Activated CD4-positive, alpha-beta T cell treated with anti-CD3 and anti-CD28 coated beads, Interleukin-2, Interleukin-6, amounts not matched to agents 100 ng/mL and 50 ng/mL, durations not matched to agents 16 hours and 8 hours (primary cell): Measurements from ENCODE around the gene DDX49.
"Not testable (repeated sequence)": the region's sequence is repeated elsewhere in the genome, so short reads cannot be mapped to it uniquely, and the experiment has no call there.

Experiments used
- DNase-seq: peaks from one replicate; pipeline ENCODE4 v3.0.0-alpha.2; 2020

DDX49 gene

GRCh38 chr19:18913466-18913865, 6.0 kb upstream of the DDX49 start:
- DNase-seq = no peak

- peak; percentile 59 for DNase-seq
Measured at GRCh38 chr19:18915639-18916038, 3.9 kb upstream of the DDX49 start.

GRCh38 chr19:18917593-18917992, 1.9 kb upstream of the DDX49 start:
- DNase-seq = not testable (repeated sequence)

- DNase-seq = no peak
Measured at GRCh38 chr19:18919900-18920214, 342 bp downstream of the DDX49 start.

DNA sequence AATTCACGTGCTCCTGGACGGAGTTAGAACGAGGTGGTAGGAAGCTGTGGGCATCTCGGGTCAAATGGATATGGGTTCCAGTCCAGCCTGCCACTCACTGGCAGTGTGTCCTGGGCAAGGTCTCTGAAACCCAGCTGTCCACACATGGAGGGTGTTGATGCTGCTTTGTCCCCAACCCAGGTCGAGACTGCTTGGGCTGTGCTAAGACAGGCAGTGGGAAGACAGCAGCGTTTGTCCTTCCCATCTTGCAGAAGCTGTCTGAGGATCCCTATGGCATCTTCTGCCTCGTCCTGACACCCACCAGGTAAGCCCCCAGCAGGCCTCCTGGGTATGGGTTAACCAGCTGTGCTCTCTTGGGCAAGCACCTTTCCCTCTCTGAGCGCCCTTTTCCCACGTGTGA, 885 bp downstream of the DDX49 start:
- no peak for DNase-seq

DNA sequence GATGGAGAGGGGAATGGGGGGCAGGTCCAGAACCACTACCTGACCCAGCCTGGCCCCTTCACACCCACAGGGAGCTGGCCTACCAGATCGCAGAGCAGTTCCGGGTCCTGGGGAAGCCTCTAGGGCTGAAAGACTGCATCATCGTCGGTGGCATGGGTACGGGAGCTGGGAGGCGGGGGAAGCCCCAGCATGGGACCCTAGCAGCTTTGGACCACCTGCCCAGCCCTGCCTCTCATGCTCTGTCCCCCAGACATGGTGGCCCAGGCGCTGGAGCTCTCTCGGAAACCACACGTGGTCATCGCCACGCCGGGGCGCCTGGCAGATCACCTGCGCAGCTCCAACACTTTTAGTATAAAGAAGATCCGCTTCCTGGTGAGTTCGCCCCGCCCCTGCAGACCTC, 2.1 kb downstream of the DDX49 start:
- DNase-seq = no peak

DNA sequence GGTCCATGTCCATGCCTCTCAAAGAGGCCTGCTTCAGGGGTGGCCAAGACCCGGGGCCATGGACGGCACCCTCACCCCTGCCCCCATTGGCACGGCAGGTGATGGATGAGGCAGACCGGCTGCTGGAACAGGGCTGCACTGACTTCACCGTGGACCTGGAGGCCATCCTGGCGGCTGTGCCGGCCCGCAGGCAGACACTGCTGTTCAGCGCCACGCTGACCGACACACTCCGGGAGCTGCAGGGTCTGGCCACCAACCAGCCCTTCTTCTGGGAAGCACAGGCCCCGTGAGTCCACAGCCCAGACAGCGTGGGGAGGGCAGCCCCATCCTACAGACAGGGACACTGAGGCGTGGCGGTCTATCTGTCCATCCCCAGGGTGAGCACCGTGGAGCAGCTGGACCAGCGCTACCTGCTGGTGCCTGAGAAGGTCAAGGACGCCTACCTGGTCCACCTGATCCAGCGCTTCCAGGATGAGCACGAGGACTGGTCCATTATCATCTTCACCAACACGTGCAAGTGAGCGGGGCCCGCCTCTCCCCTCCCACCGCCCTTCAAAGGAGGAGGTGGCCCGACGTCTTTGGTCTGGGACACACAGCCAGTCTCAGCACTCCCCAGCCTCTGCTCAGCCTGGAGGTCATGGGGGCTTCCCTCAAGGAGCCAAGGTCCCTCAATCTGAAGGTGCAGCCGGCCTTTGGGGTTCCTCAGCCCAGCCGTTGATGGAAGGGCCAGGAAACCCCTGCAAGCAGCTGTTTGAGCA, 2.9 kb downstream of the DDX49 start:
- no peak for DNase-seq

- no peak for DNase-seq
Measured at GRCh38 chr19:18924684-18925213, 5.2 kb downstream of the DDX49 start.

DNA sequence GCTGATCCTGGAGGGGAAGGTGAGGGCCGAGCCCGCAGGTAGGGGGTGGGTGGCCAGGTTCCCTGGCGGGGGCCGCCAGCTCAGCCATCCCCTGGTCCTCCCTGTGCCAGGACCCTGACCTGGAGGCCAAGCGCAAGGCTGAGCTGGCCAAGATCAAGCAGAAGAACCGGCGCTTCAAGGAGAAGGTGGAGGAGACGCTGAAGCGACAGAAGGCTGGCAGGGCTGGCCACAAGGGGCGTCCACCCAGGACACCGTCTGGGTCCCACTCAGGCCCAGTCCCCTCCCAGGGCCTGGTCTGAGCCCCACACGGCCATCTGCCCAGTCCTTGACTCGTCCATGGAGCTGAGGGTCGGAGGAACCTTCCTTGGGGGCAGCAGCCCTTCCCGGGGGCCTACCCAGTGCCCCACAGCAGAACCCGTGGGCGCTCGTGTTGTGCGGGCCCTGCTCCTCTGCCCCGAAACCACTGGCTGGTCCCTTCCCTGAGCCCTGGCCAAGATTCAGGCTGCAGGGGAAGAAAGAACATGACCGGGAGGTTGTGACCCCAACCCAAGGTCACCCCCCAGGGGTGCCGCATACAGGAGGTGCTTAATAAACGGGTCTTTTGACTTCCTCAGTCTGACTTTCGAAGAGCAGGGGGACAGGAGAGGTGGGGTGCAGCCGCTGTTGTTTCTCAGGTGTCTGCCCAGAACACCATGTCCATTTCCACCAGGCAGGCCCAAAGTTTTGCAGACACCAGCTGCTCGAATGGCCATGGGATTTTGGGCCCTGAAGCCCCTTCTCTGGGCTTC, 8.7 kb downstream of the DDX49 start:
- DNase-seq = no peak

DNA sequence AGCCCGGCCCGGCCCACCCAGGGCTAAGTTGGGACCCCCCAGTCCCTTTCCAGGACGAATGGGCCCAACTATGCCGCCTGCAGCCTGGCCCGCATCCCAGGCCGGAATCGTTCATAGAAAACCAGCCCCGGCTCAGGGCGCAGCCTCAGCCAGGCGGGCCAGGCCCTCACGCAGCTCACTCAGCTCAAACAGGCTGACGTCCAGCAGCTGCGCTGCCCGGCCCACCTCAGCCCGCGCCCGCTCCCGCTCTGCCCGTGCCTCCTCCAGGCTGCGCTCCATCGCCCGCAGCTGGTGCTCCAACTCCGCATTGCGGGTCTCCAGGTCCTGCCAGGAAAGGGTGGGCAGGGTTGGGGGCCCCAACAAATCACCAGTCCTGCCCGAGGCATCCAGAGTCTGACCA, 9.8 kb downstream of the DDX49 start:
- no peak for DNase-seq

DNA sequence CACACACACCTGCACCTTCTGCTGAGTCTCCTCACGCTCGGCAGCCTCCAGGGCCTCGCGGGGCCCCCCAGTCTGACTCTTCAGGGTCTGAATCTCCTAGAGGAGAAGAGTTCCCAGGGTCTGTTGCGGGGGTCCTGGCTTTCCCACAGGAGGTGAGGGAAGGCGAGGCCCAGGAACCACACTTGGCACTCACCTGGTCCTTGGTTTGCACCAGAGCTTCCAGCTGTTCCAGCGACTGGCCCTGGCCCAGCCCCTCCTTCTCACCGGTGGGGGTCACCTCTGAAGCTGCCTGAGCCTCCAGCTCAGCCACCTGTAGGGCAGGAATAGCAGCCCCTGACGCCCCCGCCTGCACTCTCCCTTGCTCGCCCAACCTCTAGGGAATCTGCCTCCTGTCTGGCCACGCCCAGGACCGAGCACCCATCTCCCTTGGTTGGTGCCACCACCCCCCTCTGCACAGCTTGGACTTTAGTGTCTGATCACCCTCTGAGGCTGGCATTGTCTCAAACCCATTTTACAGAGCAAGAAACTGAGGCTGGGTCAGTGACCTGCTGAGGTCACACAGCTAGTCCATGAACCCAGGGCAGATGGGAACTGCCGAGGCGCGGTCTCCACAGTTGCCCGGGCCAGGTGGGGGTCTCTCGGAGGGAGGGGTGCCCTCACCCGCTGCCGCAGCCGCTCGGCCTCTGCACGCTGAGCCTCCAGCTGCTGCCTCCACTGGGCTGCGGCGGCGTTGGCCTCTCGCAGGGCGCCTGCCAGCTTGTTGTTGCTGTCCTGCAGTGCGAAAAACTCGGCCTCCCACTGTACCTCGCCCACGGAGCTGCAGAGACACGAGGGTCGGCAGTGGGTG, 12.0 kb downstream of the DDX49 start:
- no peak for DNase-seq

GRCh38 chr19:18932216-18932841, 12.8 kb downstream of the DDX49 start:
- DNase-seq = peak; percentile 88

DNA sequence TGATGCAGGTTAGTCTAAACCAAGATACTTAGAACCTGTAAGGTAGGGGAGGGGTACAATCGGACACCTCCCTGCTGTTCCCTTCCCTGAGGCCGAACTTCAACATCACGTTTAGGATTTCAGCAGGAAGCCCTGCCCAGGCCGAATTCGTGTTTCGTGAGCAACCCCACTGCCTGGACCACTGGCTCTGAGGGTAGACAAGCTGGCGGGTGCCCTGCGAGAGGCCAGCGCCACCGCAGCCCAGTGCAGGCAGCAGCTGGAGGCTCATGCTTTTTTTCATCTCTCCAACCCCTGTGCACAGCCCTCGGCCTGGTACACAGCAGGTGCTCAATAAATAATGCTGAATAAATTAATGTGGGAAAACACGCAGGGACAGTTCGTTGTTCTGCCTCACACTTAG, 13.8 kb downstream of the DDX49 start:
- DNase-seq = no peak

DNA sequence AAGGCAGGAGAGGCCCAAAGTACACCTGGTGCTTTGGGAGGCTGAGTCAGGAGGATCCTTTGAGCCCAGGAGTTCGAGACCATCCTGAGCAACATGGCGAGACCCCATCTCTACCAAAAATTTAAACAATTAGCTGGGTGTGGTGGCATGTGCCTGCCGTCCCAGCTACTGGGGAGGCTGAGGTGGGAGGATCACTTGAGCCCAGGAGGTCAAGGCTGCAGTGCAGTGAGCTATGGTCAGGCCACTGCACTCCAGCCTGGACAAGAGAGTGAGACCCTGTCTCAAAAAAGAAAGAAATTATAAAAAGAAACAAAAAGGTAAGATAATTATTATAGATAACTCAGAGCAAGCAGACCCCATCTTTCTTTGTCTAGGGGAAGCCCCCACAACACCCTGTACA, 19.6 kb downstream of the DDX49 start:
- DNase-seq = no peak

GRCh38 chr19:18939922-18940768, 20.6 kb downstream of the DDX49 start:
- no peak for DNase-seq

DNA sequence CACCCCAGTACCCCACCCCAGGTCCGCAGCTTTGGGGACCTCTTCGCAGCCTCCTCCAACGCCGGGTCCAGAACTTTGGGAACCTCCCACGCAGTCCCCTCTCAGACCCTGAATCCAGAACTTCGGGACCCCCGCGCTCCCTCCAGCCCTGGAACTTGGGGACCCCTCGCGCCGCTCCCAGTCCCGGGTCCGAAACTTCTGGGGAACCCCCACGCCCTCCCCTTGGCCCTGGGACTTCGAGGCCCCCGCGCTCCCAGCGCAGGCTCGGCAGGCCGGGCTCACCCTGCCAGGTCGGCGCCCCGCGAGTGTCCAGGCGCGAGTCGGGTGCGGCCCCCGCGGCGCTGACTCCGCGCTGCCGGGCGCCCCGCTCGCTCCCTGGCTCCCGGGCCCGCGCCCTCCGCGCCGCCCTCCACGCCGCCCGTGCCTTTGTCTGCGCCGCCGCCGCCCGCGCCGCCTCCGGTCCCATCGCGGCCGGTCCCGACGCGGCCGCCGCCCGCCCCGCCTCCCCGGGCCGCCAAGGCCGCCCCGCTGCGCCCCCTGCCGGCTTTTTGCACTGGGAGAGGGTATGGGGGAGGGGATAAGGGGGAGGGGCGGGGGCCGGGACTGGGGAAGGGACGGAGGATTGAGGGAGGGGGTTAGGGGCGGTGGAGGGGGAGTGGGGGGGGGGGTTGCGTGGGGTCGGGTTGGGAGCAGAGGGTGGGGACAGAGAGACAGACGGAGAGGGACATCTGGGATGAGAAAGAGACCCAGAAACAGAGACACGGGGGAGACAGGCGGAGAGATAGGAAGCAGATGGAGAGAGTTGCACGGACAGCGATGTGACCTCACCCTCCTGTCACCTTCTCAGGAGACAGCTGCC, 21.5 kb downstream of the DDX49 start, which contains the start of gene HOMER3:
Gene HOMER3 (minus strand): TSS at position 449 of the 859 bp plus-strand sequence. CDS start 2,235 bp downstream, outside the sequence.
- peak; percentile 81 for DNase-seq

DNA sequence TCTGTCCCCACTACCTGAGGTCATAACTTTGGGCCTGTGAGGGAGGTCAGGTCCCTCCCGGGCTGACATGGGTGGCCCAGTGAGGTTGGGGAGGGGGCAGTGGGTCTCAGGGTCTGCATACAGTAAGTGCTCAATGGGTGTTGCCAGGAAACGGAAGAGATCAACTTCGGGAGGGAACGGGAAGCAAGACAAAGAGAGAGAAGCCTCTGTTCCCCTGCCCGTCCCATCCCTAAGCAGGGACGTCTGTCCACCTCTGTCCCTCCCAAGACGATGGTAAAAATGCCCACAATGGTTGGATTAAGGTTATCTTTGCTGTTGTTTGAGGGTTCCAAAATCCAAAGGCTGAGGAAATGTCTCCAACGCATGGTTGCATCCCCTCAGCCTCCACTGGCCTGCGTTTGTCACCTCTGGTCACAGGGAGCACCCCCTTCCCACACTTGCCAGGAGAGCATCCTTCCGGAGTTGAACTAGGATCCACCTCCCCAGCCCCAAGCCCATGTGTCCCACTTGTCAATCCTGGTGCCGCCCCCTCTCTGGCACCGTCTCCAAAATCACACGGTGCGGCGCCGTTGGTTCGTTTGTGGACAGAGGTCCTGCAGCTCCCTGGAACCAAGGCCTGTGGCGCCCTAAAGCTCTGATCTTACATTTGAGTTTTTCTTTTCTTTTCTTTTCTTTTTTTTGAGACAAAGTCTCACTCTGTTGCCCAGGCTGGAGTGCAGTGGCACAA, 22.3 kb downstream of the DDX49 start:
- no peak for DNase-seq

DNA sequence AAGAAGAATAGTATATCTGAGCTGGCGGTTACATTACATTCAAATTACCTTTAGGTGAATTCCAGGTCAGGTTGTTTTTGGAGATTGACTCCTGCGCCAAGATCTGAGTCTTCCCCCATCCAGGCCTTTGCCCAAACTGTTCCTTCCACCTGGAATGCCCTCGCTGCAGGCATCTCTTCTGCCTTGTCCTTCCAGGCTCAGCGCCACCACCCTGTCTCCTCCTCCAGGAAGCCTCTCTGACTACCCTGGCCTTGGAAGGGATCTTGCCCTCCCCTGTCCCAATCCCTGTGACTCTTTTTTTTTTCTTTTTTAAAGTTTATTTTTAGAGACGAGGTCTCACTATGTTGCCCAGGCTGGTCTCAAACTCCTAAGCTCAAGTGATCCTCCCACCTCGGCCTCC, 23.2 kb downstream of the DDX49 start:
- no peak for DNase-seq

- no peak for DNase-seq
Measured at GRCh38 chr19:18943465-18943864, 23.9 kb downstream of the DDX49 start.

DNA sequence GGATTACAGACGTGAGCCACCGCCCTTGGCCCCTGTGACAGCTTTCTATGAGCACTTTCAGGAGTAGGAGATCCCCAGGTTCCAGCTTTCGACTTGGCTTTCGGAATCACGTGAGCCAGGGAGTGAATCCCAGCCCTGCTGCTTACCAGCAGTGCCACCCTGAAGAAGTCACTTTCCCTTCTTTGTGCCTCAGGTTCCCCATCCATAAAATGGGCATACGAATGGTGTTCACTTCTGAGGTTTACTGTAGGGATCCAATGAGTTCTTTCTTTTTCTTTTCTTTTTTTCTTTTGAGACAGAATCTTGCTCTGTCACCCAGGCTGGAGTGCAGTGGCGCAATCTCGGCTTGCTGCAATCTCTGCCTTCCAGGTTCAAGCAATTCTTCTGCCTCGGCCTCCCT, 25.8 kb downstream of the DDX49 start:
- DNase-seq = no peak
